Measurements from ENCODE around the gene EMILIN1. TPM values are rescaled to one million over a fixed set of nuclear protein-coding genes. Genes with fewer than 3 reads are reported as not detected.
"Not testable (repeated sequence)": the region's sequence is repeated elsewhere in the genome, so short reads cannot be mapped to it uniquely, and the experiment has no call there.

EMILIN1 gene
- polyA plus RNA-seq, 3 donors from 2014 or later = 0.80 to 1.3 (median 0.92) TPM

GRCh38 chr2:27065128-27065527 is 13.3 kb upstream of the EMILIN1 start:
- Mint-ChIP-seq H3K36me3 (peaks cover 8 to 21% (median 16%) of the 10 kb centered on the region in 3 donors), H3K4me1 (peaks cover 23 to 47% of the 10 kb centered on the region in 2 donors), H3K9me3 (no peaks in the 10 kb centered on the region), H3K4me3 (no peak overlapping the region), H3K27me3 (ENCODE audit: low read depth in 3 of 3) (peaks cover 0 to 4% (median 0%) of the 10 kb centered on the region in 3 donors), H3K27ac (no peak overlapping the region)
- no peak for DNase-seq

DNA sequence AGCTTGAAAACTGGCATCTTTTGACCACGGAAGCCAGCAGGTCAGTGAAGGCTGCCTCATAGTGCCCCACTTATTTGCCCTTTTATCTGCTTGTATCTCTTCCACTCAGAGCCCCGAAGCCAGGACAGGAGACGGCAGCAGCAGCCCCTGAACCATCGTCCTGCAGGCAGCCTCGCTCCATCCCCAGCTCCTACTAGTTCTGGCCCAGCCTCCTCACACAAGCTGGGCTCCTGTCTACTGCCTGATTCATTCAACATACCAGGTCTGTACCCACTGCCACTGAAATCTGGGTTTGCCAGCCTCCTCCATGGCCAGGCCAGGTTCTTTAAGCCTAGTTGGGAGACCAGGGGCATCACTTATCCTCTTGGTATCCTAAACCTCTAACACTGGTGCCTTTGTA is 11.0 kb upstream of the EMILIN1 start:
- DNase-seq = no peak
- peaks cover 38 to 62% of the 10 kb centered on the region in 2 donors for H3K4me1 Mint-ChIP-seq
- no peak overlapping the region for H3K4me3 Mint-ChIP-seq
- H3K27ac Mint-ChIP-seq = peak overlapping the region in 3 of 6 donors; percentile 14 to 35 (median 32)
- H3K27me3 Mint-ChIP-seq (ENCODE audit: low read depth in 3 of 3) = peaks cover 0 to 4% (median 0%) of the 10 kb centered on the region in 3 donors
- H3K9me3 Mint-ChIP-seq = peaks cover 0 to 2% (median 0%) of the 10 kb centered on the region in 6 donors
- peaks cover 8 to 18% (median 16%) of the 10 kb centered on the region in 3 donors for H3K36me3 Mint-ChIP-seq

DNA sequence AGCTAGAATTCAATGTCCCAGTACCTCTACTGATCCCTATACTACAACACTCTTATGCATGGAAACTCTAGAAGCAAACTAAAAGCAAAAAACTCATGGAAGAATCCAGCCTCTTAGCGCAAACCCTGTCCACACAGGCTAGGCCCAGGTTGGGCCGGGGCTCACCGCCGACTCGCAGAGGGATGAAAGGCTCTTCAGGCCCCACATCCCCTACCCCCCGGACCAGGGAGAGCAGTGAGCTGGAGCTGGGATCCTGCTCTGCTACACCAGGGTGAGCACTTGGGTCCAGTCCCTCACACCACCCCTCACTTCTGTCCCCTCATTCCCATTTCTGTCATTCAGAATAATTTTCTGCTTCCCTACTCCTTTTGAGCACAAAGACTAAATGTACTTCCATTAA is 9.0 kb upstream of the EMILIN1 start:
- H3K4me3 Mint-ChIP-seq = peak overlapping the region in 4 of 5 donors; percentile 43 to 98 (median 70)
- peak overlapping the region; percentile 31 to 57 (median 50) for H3K27ac Mint-ChIP-seq
- peaks cover 4 to 18% (median 12%) of the 10 kb centered on the region in 3 donors for H3K36me3 Mint-ChIP-seq
- peaks cover 52 to 78% of the 10 kb centered on the region in 2 donors for H3K4me1 Mint-ChIP-seq
- no peak for DNase-seq
- H3K27me3 Mint-ChIP-seq (ENCODE audit: low read depth in 3 of 3) = no peaks in the 10 kb centered on the region
- peaks cover 0 to 2% (median 0%) of the 10 kb centered on the region in 6 donors for H3K9me3 Mint-ChIP-seq

- H3K27ac Mint-ChIP-seq = peak overlapping the region; percentile 52 to 98 (median 96)
- DNase-seq = no peak
- H3K27me3 Mint-ChIP-seq (ENCODE audit: low read depth in 3 of 3) = no peaks in the 10 kb centered on the region
- peaks cover 4 to 18% (median 12%) of the 10 kb centered on the region in 3 donors for H3K36me3 Mint-ChIP-seq
- H3K4me1 Mint-ChIP-seq = peaks cover 59 to 84% of the 10 kb centered on the region in 2 donors
- H3K9me3 Mint-ChIP-seq = peaks cover 0 to 2% (median 0%) of the 10 kb centered on the region in 6 donors
- peak overlapping the region; percentile 97 to 98 (median 98) for H3K4me3 Mint-ChIP-seq
Measured at GRCh38 chr2:27069961-27070618, 8.3 kb upstream of the EMILIN1 start.

GRCh38 chr2:27070653-27071276 is 7.7 kb upstream of the EMILIN1 start:
- peaks cover 63 to 85% of the 10 kb centered on the region in 2 donors for H3K4me1 Mint-ChIP-seq
- no peaks in the 10 kb centered on the region for H3K27me3 Mint-ChIP-seq (ENCODE audit: low read depth in 3 of 3)
- peaks cover 0 to 2% (median 0%) of the 10 kb centered on the region in 6 donors for H3K9me3 Mint-ChIP-seq
- H3K27ac Mint-ChIP-seq = peak overlapping the region; percentile 92 to 98 (median 96)
- H3K36me3 Mint-ChIP-seq = peaks cover 4 to 14% (median 12%) of the 10 kb centered on the region in 3 donors
- DNase-seq = no peak
- peak overlapping the region; percentile 97 to 98 (median 98) for H3K4me3 Mint-ChIP-seq

DNA sequence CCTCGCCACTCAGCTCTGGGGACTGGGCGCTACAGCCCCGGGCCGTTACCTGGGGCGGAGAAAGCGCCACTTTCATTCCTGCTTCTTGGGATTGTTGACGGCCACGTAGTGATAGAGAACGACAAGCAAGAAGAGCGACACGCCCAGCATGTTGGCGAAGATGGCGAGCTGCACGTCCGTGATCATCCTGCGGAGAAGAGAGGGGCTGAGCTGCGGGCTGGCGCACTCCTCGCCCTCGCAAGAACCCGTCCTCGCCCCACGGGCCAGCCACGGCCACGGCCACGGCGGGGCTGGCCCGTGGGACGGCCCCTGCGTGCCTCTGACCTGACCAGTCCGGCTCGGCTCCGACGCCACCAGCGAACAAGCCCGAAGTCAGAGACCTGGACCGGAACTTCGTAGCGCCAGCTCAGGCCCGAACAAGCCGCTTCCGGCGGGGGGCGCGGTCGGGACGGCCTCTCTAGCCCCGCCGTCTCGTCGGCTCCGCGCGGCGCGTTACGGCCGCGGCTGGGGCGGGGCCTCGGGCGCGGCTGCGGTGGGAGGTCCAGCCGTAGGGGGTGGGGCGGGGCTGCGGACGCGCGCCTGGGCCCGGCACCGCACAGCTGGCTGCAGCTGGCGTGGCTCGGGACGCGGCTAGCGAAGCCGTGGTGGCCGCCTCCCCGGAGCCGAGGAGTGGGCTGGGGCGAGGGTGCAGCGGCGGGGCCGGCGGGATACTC is 7.0 kb upstream of the EMILIN1 start, which contains the start of gene OST4:
OST4 (minus strand) TSS at position 378 of the 713 bp plus-strand sequence.
- peaks cover 66 to 85% of the 10 kb centered on the region in 2 donors for H3K4me1 Mint-ChIP-seq
- no peaks in the 10 kb centered on the region for H3K27me3 Mint-ChIP-seq (ENCODE audit: low read depth in 3 of 3)
- peak within 1 kb of the TSS; percentile 97 to 98 (median 98) for H3K4me3 Mint-ChIP-seq
- peaks cover 0 to 2% (median 0%) of the 10 kb centered on the region in 6 donors for H3K9me3 Mint-ChIP-seq
- H3K36me3 Mint-ChIP-seq = peaks cover 4 to 12% (median 9%) of the 10 kb centered on the region in 3 donors
- DNase-seq = peak; percentile 90 to 92 (median 91)
- peak within 1 kb of the TSS; percentile 92 to 98 (median 96) for H3K27ac Mint-ChIP-seq

GRCh38 chr2:27071990-27072830 is 6.2 kb upstream of the EMILIN1 start:
- H3K9me3 Mint-ChIP-seq = peaks cover 0 to 2% (median 0%) of the 10 kb centered on the region in 6 donors
- H3K4me1 Mint-ChIP-seq = peaks cover 71 to 87% of the 10 kb centered on the region in 2 donors
- peaks cover 0 to 3% (median 0%) of the 10 kb centered on the region in 3 donors for H3K27me3 Mint-ChIP-seq (ENCODE audit: low read depth in 3 of 3)
- H3K27ac Mint-ChIP-seq = peak overlapping the region; percentile 46 to 82 (median 80)
- peak overlapping the region; percentile 74 to 79 (median 77) for H3K4me3 Mint-ChIP-seq
- H3K36me3 Mint-ChIP-seq = peaks cover 4 to 12% (median 9%) of the 10 kb centered on the region in 3 donors
- no peak for DNase-seq

DNA sequence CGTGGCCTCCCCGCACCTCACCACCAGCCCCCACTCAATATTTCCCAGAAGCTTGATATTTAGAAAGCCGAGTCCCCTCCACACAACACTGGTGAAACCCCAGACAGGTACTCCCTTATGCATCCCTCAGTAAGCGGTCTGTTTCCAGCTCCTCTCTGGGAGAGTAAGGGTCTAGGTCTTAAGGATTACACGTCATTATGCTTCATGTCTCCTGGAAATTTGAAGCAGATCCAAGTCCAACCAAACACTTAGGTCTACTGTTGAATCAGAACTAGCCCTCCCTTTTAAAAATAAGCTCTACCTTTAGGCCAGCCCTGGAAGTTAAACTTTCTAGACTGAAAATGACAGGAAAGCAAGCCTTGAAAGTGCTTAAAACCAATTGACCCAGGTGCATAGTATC is 5.5 kb upstream of the EMILIN1 start:
- H3K4me3 Mint-ChIP-seq = peak overlapping the region; percentile 74 to 79 (median 77)
- peaks cover 75 to 81% of the 10 kb centered on the region in 2 donors for H3K4me1 Mint-ChIP-seq
- H3K27me3 Mint-ChIP-seq (ENCODE audit: low read depth in 3 of 3) = peaks cover 0 to 3% (median 0%) of the 10 kb centered on the region in 3 donors
- peak overlapping the region in 5 of 6 donors; percentile 46 to 81 (median 55) for H3K27ac Mint-ChIP-seq
- peaks cover 0 to 2% (median 0%) of the 10 kb centered on the region in 6 donors for H3K9me3 Mint-ChIP-seq
- no peak for DNase-seq
- peaks cover 4 to 12% (median 9%) of the 10 kb centered on the region in 3 donors for H3K36me3 Mint-ChIP-seq

DNA sequence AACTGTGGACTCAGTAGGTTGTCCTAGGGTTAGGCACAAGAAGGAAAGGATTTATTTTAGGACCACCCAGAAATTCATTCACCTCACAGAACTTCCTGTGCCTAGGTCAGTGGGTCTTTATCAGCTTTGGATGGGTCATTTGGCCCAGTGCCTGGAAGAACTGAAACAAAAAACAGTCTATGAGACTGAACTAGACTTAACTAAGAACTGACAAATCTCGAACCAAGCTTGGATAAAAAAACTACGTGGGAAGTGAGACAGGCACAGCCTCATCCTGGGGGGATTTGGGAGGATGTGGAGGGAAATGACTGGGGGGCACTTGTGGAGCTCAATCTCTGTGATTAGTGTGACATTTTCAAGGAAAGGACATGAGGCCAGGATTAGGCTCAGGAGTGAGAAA is 4.6 kb upstream of the EMILIN1 start:
- peaks cover 4 to 12% (median 9%) of the 10 kb centered on the region in 3 donors for H3K36me3 Mint-ChIP-seq
- peak overlapping the region in 3 of 5 donors; percentile 0 to 54 (median 25) for H3K4me3 Mint-ChIP-seq
- DNase-seq = no peak
- H3K27me3 Mint-ChIP-seq (ENCODE audit: low read depth in 3 of 3) = peaks cover 0 to 3% (median 0%) of the 10 kb centered on the region in 3 donors
- peaks cover 0 to 2% (median 0%) of the 10 kb centered on the region in 6 donors for H3K9me3 Mint-ChIP-seq
- H3K27ac Mint-ChIP-seq = peak overlapping the region; percentile 29 to 86 (median 77)
- peaks cover 72 to 74% of the 10 kb centered on the region in 2 donors for H3K4me1 Mint-ChIP-seq

- H3K4me1 Mint-ChIP-seq = peaks cover 60 to 64% of the 10 kb centered on the region in 2 donors
- peaks cover 0 to 3% (median 0%) of the 10 kb centered on the region in 3 donors for H3K27me3 Mint-ChIP-seq (ENCODE audit: low read depth in 3 of 3)
- H3K4me3 Mint-ChIP-seq = peak overlapping the region; percentile 45 to 73 (median 66)
- peak; percentile 47 to 61 (median 54) for DNase-seq
- peaks cover 0 to 2% (median 0%) of the 10 kb centered on the region in 3 donors for H3K36me3 Mint-ChIP-seq
- peaks cover 0 to 2% (median 0%) of the 10 kb centered on the region in 6 donors for H3K9me3 Mint-ChIP-seq
- peak overlapping the region; percentile 77 to 92 (median 88) for H3K27ac Mint-ChIP-seq
Measured at GRCh38 chr2:27074738-27075565, 3.5 kb upstream of the EMILIN1 start.

DNA sequence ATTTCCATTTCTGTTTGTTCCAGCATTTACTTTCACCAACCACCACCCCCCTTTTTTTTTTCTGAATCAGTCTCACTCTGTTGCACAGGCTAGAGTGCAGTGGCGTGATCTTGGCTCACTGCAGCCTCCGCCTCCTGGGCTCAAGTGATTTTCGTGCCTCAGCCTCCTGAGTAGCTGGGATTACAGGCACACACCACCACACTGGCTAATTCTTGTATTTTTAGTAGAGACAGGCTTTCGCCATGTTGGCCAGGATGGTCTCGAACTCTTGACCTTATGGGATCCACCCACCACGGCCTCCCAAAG is 2.9 kb upstream of the EMILIN1 start:
- peak overlapping the region; percentile 77 to 92 (median 88) for H3K27ac Mint-ChIP-seq
- H3K27me3 Mint-ChIP-seq (ENCODE audit: low read depth in 3 of 3); H3K36me3 Mint-ChIP-seq; H3K9me3 Mint-ChIP-seq; DNase-seq: not testable (repeated sequence)
- H3K4me1 Mint-ChIP-seq = peaks cover 56 to 63% of the 10 kb centered on the region in 2 donors
- peak overlapping the region; percentile 45 to 73 (median 66) for H3K4me3 Mint-ChIP-seq

GRCh38 chr2:27076323-27076722 is 2.1 kb upstream of the EMILIN1 start:
- peak overlapping the region in 5 of 6 donors; percentile 8 to 89 (median 83) for H3K27ac Mint-ChIP-seq
- peaks cover 56 to 63% of the 10 kb centered on the region in 2 donors for H3K4me1 Mint-ChIP-seq
- no peaks in the 10 kb centered on the region for H3K9me3 Mint-ChIP-seq
- H3K4me3 Mint-ChIP-seq = peak overlapping the region; percentile 10 to 65 (median 40)
- no peak for DNase-seq
- peaks cover 3 to 5% (median 3%) of the 10 kb centered on the region in 3 donors for H3K27me3 Mint-ChIP-seq (ENCODE audit: low read depth in 3 of 3)
- no peaks in the 10 kb centered on the region for H3K36me3 Mint-ChIP-seq

Data from immature natural killer cell (primary cell).